ENCODE results near the gene DLGAP1. TPM values are rescaled to one million over a fixed set of nuclear protein-coding genes. Genes with fewer than 3 reads are reported as not detected.

DLGAP1 gene
- polyA plus RNA-seq, 1 donor from 2014 or later = 4.5 TPM

DNA sequence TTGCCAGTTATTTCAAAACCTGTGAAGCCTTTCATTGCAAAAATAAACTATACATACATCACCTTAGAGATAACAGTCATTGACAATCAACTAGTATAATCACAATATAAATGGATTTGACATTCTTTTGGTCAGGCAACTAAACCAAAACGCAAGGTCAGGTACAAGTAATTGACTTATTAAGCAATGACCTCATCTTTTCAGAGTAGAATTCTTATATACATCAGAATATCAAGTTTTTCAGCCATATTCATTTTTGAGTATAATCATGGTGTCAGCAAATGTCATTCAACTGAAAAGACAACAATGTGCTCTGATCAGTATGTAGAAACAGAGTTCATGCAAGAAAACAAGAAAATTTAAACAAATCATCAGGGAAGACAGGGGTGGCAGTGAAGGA lies 796.6 kb downstream of the DLGAP1 start:
- Histone ChIP-seq H3K4me2 (ENCODE audit: low read length) (no peak overlapping the region), H3K9me2 (ENCODE audit: insufficient read depth, low read length) (no peaks in the 10 kb centered on the region), H3K79me2 (replicated peaks; ENCODE audit: insufficient read depth, low read length) (no peaks in the 10 kb centered on the region), H4K20me1 (ENCODE audit: insufficient read depth) (no peaks in the 10 kb centered on the region), H3K4me3 (ENCODE audit: low read length) (no peak overlapping the region), H3K36me3 (ENCODE audit: insufficient read depth, low read length) (no peaks in the 10 kb centered on the region), H3K27me3 (ENCODE audit: insufficient read depth, low read depth, low read length) (no peaks in the 10 kb centered on the region), H3K9ac (ENCODE audit: low read length) (no peak overlapping the region), H2AFZ (ENCODE audit: low read depth, low read length) (no peak overlapping the region), H3F3A (ENCODE audit: insufficient read depth, low read length, poor library complexity, severe bottlenecking) (no peaks in the 10 kb centered on the region), H3K27ac (ENCODE audit: low read length) (no peak overlapping the region), H3K9me3 (ENCODE audit: low read length) (no peaks in the 10 kb centered on the region)
- TF ChIP-seq EP300 (conservative IDR thresholded peaks at IDR 0.05; ENCODE audit: poor library complexity, severe bottlenecking) (no peak), EZH2 (IDR thresholded peaks at IDR 0.05; ENCODE audit: borderline replicate concordance, insufficient read depth, low read length, poor library complexity, severe bottlenecking) (no peak), CTCF (IDR thresholded peaks at IDR 0.05; ENCODE audit: poor library complexity, severe bottlenecking) (no peak)

GRCh38 chr18:3655254-3656050 lies 799.7 kb downstream of the DLGAP1 start:
- Histone ChIP-seq H4K20me1 (ENCODE audit: insufficient read depth) (no peaks in the 10 kb centered on the region), H3K9ac (ENCODE audit: low read length) (no peak overlapping the region), H3F3A (ENCODE audit: insufficient read depth, low read length, poor library complexity, severe bottlenecking) (no peaks in the 10 kb centered on the region), H3K4me2 (ENCODE audit: low read length) (no peak overlapping the region), H3K9me3 (ENCODE audit: low read length) (no peaks in the 10 kb centered on the region), H3K4me3 (ENCODE audit: low read length) (no peak overlapping the region), H3K79me2 (replicated peaks; ENCODE audit: insufficient read depth, low read length) (no peaks in the 10 kb centered on the region), H3K27ac (ENCODE audit: low read length) (no peak overlapping the region), H3K27me3 (ENCODE audit: insufficient read depth, low read depth, low read length) (no peaks in the 10 kb centered on the region), H2AFZ (ENCODE audit: low read depth, low read length) (no peak overlapping the region), H3K9me2 (ENCODE audit: insufficient read depth, low read length) (no peaks in the 10 kb centered on the region), H3K36me3 (ENCODE audit: insufficient read depth, low read length) (no peaks in the 10 kb centered on the region)
- no peak for TF ChIP-seq RAD21 (conservative IDR thresholded peaks at IDR 0.05)
- TF ChIP-seq SMC3 (conservative IDR thresholded peaks at IDR 0.05; ENCODE audit: poor library complexity) = no peak
- no peak for TF ChIP-seq MXI1 (conservative IDR thresholded peaks at IDR 0.05; ENCODE audit: poor library complexity, severe bottlenecking)
- TF ChIP-seq EP300 (conservative IDR thresholded peaks at IDR 0.05; ENCODE audit: poor library complexity, severe bottlenecking) = no peak

GRCh38 chr18:3654442-3655253 lies 800.5 kb downstream of the DLGAP1 start:
- Histone ChIP-seq H3K9ac (ENCODE audit: low read length) (no peak overlapping the region), H3K27me3 (ENCODE audit: insufficient read depth, low read depth, low read length) (no peaks in the 10 kb centered on the region), H3K79me2 (replicated peaks; ENCODE audit: insufficient read depth, low read length) (no peaks in the 10 kb centered on the region), H3K27ac (ENCODE audit: low read length) (no peak overlapping the region), H3K4me3 (ENCODE audit: low read length) (no peak overlapping the region), H4K20me1 (ENCODE audit: insufficient read depth) (no peaks in the 10 kb centered on the region), H3K36me3 (ENCODE audit: insufficient read depth, low read length) (no peaks in the 10 kb centered on the region), H3K4me2 (ENCODE audit: low read length) (no peak overlapping the region), H3F3A (ENCODE audit: insufficient read depth, low read length, poor library complexity, severe bottlenecking) (no peaks in the 10 kb centered on the region), H3K9me3 (ENCODE audit: low read length) (no peaks in the 10 kb centered on the region), H3K9me2 (ENCODE audit: insufficient read depth, low read length) (no peaks in the 10 kb centered on the region), H2AFZ (ENCODE audit: low read depth, low read length) (no peak overlapping the region)
- TF ChIP-seq, protein P1, sequence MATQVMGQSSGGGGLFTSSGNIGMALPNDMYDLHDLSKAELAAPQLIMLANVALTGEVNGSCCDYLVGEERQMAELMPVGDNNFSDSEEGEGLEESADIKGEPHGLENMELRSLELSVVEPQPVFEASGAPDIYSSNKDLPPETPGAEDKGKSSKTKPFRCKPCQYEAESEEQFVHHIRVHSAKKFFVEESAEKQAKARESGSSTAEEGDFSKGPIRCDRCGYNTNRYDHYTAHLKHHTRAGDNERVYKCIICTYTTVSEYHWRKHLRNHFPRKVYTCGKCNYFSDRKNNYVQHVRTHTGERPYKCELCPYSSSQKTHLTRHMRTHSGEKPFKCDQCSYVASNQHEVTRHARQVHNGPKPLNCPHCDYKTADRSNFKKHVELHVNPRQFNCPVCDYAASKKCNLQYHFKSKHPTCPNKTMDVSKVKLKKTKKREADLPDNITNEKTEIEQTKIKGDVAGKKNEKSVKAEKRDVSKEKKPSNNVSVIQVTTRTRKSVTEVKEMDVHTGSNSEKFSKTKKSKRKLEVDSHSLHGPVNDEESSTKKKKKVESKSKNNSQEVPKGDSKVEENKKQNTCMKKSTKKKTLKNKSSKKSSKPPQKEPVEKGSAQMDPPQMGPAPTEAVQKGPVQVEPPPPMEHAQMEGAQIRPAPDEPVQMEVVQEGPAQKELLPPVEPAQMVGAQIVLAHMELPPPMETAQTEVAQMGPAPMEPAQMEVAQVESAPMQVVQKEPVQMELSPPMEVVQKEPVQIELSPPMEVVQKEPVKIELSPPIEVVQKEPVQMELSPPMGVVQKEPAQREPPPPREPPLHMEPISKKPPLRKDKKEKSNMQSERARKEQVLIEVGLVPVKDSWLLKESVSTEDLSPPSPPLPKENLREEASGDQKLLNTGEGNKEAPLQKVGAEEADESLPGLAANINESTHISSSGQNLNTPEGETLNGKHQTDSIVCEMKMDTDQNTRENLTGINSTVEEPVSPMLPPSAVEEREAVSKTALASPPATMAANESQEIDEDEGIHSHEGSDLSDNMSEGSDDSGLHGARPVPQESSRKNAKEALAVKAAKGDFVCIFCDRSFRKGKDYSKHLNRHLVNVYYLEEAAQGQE (IDR thresholded peaks at IDR 0.05; ENCODE audit: borderline replicate concordance) = no peak
- TF ChIP-seq RAD21 (conservative IDR thresholded peaks at IDR 0.05) (no peak), EZH2 (IDR thresholded peaks at IDR 0.05; ENCODE audit: borderline replicate concordance, insufficient read depth, low read length, poor library complexity, severe bottlenecking) (no peak), MXI1 (conservative IDR thresholded peaks at IDR 0.05; ENCODE audit: poor library complexity, severe bottlenecking) (no peak), CTCF (IDR thresholded peaks at IDR 0.05; ENCODE audit: poor library complexity, severe bottlenecking) (no peak), EP300 (conservative IDR thresholded peaks at IDR 0.05; ENCODE audit: poor library complexity, severe bottlenecking) (no peak), SMC3 (conservative IDR thresholded peaks at IDR 0.05; ENCODE audit: poor library complexity) (no peak), POLR2AphosphoS5 (IDR thresholded peaks at IDR 0.05) (no peak)

Data from neural cell (in vitro differentiated cells).